C4-2B (cell line): ENCODE results near the gene CENPB.

Source experiments
- ZFX ChIP-seq: fragments of 450-650 bp; IDR thresholded peaks from 2 replicates; pipeline ENCODE4 v1.6.1; 2017
- TF ChIP-seq, protein P1 (sequence below): fragments of 450-650 bp; conservative IDR thresholded peaks from 2 replicates; pipeline ENCODE4 v1.5.1; 2017; ENCODE audit warnings: mild to moderate bottlenecking

DNA sequence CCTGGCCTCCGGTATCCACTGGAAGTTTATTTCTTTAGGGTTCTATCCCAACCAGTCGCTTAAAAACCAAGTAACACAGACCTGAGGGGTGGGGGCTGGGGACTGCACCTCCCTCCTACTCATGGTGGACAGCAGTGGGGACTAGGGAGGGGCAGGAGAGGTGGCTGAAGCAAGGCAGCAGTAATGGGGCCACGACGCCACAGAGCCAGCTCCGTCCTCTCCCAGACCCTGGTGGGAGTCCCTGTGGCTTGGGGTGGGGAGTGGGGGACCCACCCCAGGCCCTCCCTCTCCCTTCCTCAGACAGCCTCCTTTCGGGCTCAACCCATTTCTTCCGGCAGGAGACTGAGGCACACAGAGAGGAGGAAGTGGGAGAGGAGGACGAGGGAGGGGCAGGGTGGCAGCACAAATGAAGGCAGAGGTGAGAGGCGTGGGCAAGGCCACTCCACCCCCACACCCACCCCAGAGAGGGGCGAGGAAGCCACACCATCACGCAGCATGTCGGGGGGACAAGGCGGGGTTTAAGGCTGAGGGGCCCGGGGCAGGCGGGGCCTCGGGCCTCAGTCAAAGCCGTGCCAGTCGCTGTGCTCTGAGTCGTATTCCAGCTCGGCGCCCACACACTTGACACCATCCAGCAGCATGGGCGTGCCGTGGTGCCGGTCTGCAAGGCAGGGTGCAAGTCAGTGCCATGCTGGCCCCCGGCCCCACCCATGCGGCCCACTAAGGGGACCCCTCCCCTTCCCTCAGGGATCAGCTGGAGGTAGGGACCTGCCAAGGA lies 32.9 kb downstream of the CENPB start:
- TF ChIP-seq, protein P1, sequence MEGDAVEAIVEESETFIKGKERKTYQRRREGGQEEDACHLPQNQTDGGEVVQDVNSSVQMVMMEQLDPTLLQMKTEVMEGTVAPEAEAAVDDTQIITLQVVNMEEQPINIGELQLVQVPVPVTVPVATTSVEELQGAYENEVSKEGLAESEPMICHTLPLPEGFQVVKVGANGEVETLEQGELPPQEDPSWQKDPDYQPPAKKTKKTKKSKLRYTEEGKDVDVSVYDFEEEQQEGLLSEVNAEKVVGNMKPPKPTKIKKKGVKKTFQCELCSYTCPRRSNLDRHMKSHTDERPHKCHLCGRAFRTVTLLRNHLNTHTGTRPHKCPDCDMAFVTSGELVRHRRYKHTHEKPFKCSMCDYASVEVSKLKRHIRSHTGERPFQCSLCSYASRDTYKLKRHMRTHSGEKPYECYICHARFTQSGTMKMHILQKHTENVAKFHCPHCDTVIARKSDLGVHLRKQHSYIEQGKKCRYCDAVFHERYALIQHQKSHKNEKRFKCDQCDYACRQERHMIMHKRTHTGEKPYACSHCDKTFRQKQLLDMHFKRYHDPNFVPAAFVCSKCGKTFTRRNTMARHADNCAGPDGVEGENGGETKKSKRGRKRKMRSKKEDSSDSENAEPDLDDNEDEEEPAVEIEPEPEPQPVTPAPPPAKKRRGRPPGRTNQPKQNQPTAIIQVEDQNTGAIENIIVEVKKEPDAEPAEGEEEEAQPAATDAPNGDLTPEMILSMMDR, result no peak
- TF ChIP-seq ZFX, result no peak
